Vagina (tissue), 2 donors: ENCODE measurements around the gene PDE4DIP.
"Not testable (repeated sequence)": the region's sequence is repeated elsewhere in the genome, so short reads cannot be mapped to it uniquely, and the experiment has no call there.

Experiments
- CTCF ChIP-seq, 3 experiments: fragments of 450-650 bp in 2 of 3; fragments of 200-600 bp in 1 of 3; sonication (generic) in 1 of 3; IDR thresholded peaks; one replicate each; pipeline ENCODE4 v1.5.1; 2017 to 2019; ENCODE audit warnings: antibody characterized with exemption in 3 of 3, mild to moderate bottlenecking in 2 of 3, moderate library complexity in 2 of 3
- POLR2A ChIP-seq, 2 donors: fragments of 450-650 bp; IDR thresholded peaks; one replicate each; pipeline ENCODE4 v1.6.1; 2017; ENCODE audit warnings: antibody characterized with exemption in 2 of 2, mild to moderate bottlenecking in 2 of 2, moderate library complexity in 2 of 2

GRCh38 chr1:149008769-149009168, 164.5 kb downstream of the PDE4DIP start:
- TF ChIP-seq CTCF, POLR2A (IDR thresholded peaks at IDR 0.05): not testable (repeated sequence)
